Heart left ventricle (tissue), 16 donors: ENCODE results near the gene MED27. TPM values are rescaled to one million over a fixed set of nuclear protein-coding genes. Genes with fewer than 3 reads are reported as not detected.
A peak's percentile ranks its signal among the peaks of the same experiment; 100 is the strongest.

Experiments used
- ATAC-seq, 4 donors: fragments of 200-7000 bp; cut with Tn5 transposase; one replicate each; pipeline ENCODE4 v1.9.1; 2020 to 2022; ENCODE audit warnings: moderate library complexity in 4 of 4, mild to moderate bottlenecking in 3 of 4, moderate number of reproducible peaks in 1 of 4
- DNase-seq, 5 donors: peaks; one replicate each; pipeline ENCODE4 v3.0.0-alpha.2; 2020
- H3K27ac ChIP-seq, 12 donors: fragments of 200-600 bp; sonication (generic) in 4 of 12; one replicate each; pipeline versions ENCODE4 v1.5.0 to v1.8.0; 2016 to 2022; ENCODE audit warnings: mild to moderate bottlenecking in 2 of 12
- H3K27me3 ChIP-seq, 9 donors: fragments of 200-600 bp; sonication (generic) in 2 of 9; one replicate each; pipeline versions ENCODE4 v1.5.1 to v1.8.0; 2016 to 2022; ENCODE audit warnings: mild to moderate bottlenecking in 3 of 9
- H3K36me3 ChIP-seq, 9 donors: fragments of 200-600 bp; sonication (generic) in 2 of 9; one replicate each; pipeline versions ENCODE4 v1.5.0 to v1.8.0; 2018 to 2022; ENCODE audit warnings: mild to moderate bottlenecking in 2 of 9
- H3K4me1 ChIP-seq, 12 donors: fragments of 200-600 bp; sonication (generic) in 4 of 12; one replicate each; pipeline versions ENCODE4 v1.5.0 to v1.8.0; 2016 to 2022; ENCODE audit warnings: mild to moderate bottlenecking in 3 of 12
- H3K4me3 ChIP-seq, 12 donors: fragments of 200-600 bp; sonication (generic) in 4 of 12; one replicate each; pipeline versions ENCODE4 v1.5.0 to v1.8.0; 2017 to 2022; ENCODE audit warnings: mild to moderate bottlenecking in 9 of 12, moderate library complexity in 4 of 12
- H3K9me3 ChIP-seq, 12 donors: fragments of 200-600 bp; sonication (generic) in 4 of 12; one replicate each; pipeline versions ENCODE4 v1.5.0 to v1.8.0; 2016 to 2022; ENCODE audit warnings: mild to moderate bottlenecking in 1 of 12
- POLR2A ChIP-seq, 2 donors: fragments of 450-650 bp; IDR thresholded peaks; one replicate each; pipeline ENCODE4 v1.6.1; 2017; ENCODE audit warnings: antibody characterized with exemption in 2 of 2, mild to moderate bottlenecking in 2 of 2, moderate library complexity in 2 of 2
- WGBS, 4 donors: extraction: QIAGEN DNeasy Blood & Tissue Kit in 2 of 4; methylation state at CpG; one replicate each; pipeline versions ENCODE4 v1.1.5 to v1.1.7; 2013 to 2018; 5-methylcytosine and 5-hydroxymethylcytosine counted together
- intact Hi-C, 10 donors: fragments of 100-400 bp; cut with DNase I; formaldehyde crosslinking; loops; one replicate each; pipeline versions ENCODE4 v1.11.1 to v1.14.2; 2022
- polyA plus RNA-seq, 2 donors: library from polyadenylated mRNA; stranded (reverse); fragments of 200-250 nt; gene quantifications; one replicate each; pipeline ENCODE4 v1.2.3, GENCODE V29; 2013
- total RNA-seq, 9 donors: library from RNA; depleted of rRNA in 2 of 9; stranded (reverse); fragments of >200 nt in 2 of 9; fragmentation: NEBNext Ultra II Directional in 3 of 9; extraction: Animal tissue kit (Norgen Biotek cat#: 25700) in 3 of 9; gene quantifications; one replicate each; pipeline versions ENCODE4 v1.1.0 to v1.2.4, GENCODE V29; 2016 to 2023
- TF ChIP-seq, protein P1 (sequence below), 12 donors: fragments of 200-600 bp; sonication (generic) in 4 of 12; IDR thresholded peaks; one replicate each; pipeline versions ENCODE4 v1.5.0 to v1.8.0; 2018 to 2022; ENCODE audit warnings: antibody characterized with exemption in 12 of 12, mild to moderate bottlenecking in 5 of 12
- donor health status: ischemic (EF 13 %, LVEDD 7.1; RV severe dilation, severe dysfunction).
- donor health status: healthy with polysubstance abuse.
- donor health status: DM: no; HTN: yes; CAD: no.
- donor health status: DM: no; HTN: no; CAD: no.
- donor health status: ischemic (EF 25% LVEDD 6.9; RV normal size, moderate dysfunction).
- donor health status: ischemic (EF 25% LVEDD 5.7; RV mildly dilated, moderate dysfunction).
- donor health status: healthy.
- donor health status: DM: yes; HTN: yes; CAD: no.
- donor health status: ischemic (EF 35%, LVEDD 5.7; RV mildly dilated, moderate dysfunction).
- donor health status: nonischemic (EF 11% LVEDD 7.7; RV severe dilation, severe dysfunction).
- donor health status: DM: yes; HTN: yes; CAD: no.
- donor health status: PGD.
- donor health status: ischemic (EF 29% LVEDD 5.4; RV normal size, mild dysfunction).
- donor health status: nonischemic (EF 23%, LVEDD 6.1; RV moderate dilation, normal function).

MED27 gene
- total and polyA plus RNA-seq, 11 donors: 14.3 to 23.0 (median 15.6) TPM

DNA sequence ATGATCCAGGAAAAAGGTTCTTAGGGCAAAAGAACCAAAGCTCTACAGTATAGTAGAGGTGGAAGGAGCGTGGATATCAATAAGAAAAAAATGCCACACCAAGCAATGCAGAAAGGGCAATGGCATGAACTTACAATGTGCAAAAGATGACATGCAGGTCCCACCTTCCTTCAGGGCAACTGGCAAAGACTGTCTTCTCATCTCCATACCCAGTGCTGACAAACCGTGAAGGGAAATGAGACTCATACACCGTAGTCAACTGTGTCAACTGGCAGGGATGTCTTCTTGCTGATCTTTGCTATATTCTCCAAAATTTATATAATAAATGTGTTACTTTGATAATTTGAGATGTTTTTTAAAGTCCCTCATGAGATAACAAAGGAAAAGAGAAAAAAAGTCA lies 36.0 kb downstream of the MED27 start:
- ATAC-seq: no peak
- WGBS, 4 donors: 94 to 99% (median 97%) methylated on average over 3 of the region's 3 CpGs
- intact Hi-C loops: no loop called here

DNA sequence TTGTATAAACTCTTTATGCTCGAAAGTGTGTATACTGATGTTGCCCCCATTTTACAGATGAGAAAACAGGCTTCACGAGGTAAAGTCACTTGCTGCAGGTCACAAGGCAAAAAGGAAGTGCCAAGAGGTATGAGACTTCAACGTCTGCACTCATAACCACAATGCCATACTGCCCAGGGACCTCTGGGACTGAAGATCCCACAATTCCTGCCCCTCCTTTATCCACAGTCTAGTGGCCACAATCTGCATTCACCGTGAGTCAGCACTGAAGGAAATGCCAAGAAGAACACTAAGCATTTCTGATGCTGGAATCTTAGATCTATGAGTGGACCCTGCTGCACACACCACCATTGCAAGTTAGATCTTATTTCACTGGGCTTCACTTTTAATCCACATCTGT lies 37.3 kb downstream of the MED27 start:
- DNase-seq (no peak), ATAC-seq (peak in 1 of 4 donors; percentile 26)
- TF ChIP-seq, protein P1, sequence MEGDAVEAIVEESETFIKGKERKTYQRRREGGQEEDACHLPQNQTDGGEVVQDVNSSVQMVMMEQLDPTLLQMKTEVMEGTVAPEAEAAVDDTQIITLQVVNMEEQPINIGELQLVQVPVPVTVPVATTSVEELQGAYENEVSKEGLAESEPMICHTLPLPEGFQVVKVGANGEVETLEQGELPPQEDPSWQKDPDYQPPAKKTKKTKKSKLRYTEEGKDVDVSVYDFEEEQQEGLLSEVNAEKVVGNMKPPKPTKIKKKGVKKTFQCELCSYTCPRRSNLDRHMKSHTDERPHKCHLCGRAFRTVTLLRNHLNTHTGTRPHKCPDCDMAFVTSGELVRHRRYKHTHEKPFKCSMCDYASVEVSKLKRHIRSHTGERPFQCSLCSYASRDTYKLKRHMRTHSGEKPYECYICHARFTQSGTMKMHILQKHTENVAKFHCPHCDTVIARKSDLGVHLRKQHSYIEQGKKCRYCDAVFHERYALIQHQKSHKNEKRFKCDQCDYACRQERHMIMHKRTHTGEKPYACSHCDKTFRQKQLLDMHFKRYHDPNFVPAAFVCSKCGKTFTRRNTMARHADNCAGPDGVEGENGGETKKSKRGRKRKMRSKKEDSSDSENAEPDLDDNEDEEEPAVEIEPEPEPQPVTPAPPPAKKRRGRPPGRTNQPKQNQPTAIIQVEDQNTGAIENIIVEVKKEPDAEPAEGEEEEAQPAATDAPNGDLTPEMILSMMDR (IDR thresholded peaks at IDR 0.05): no peak
- no peak for TF ChIP-seq POLR2A (IDR thresholded peaks at IDR 0.05)
- no peaks in the 10 kb centered on the region for H3K9me3 ChIP-seq
- no peak overlapping the region for H3K27ac ChIP-seq
- 79 to 84% (median 81%) methylated on average over 4 of the region's 4 CpGs for WGBS, 4 donors
- no peaks in the 10 kb centered on the region for H3K36me3 ChIP-seq
- no peaks in the 10 kb centered on the region for H3K27me3 ChIP-seq
- H3K4me1 ChIP-seq: peaks cover 0 to 13% (median 3%) of the 10 kb centered on the region in 12 donors
- intact Hi-C loops: no loop called here
- no peak overlapping the region for H3K4me3 ChIP-seq

More for the DNA sequence above, 36.0 kb downstream of the MED27 start:
- peaks cover 0 to 14% (median 3%) of the 10 kb centered on the region in 12 donors for H3K4me1 ChIP-seq
- no peaks in the 10 kb centered on the region for H3K27me3 ChIP-seq
- no peak overlapping the region for H3K27ac ChIP-seq
- TF ChIP-seq POLR2A (IDR thresholded peaks at IDR 0.05): no peak
- TF ChIP-seq, protein P1 (IDR thresholded peaks at IDR 0.05): no peak
- no peak for DNase-seq
- no peak overlapping the region for H3K4me3 ChIP-seq
- no peaks in the 10 kb centered on the region for H3K36me3 ChIP-seq
- H3K9me3 ChIP-seq: no peaks in the 10 kb centered on the region

DNA sequence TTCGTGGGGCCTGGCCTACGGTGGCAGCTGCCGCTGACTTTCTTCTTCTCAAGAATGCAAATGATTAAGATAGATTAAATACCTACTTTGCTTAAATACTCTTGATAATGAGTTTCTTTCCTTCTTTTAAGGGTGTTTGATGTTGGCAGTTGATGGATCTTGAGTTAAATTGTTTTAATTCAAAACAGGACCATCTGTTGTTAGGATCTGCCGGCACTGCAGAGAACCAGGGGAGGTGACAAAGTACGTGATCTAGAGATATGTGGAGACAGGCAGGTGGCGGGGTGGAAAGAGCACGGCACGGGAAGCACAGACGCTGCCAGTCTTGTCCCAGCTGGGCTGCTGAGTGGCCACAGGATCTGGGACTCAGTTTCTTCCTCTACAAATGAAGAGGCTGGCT lies 37.9 kb downstream of the MED27 start:
- intact Hi-C loops: no loop called here
- DNase-seq (no peak), ATAC-seq (no peak)
- Histone ChIP-seq H3K27me3 (no peaks in the 10 kb centered on the region), H3K9me3 (no peaks in the 10 kb centered on the region), H3K36me3 (no peaks in the 10 kb centered on the region), H3K27ac (no peak overlapping the region), H3K4me3 (no peak overlapping the region), H3K4me1 (peaks cover 0 to 17% (median 3%) of the 10 kb centered on the region in 12 donors)
- TF ChIP-seq, protein P1 (IDR thresholded peaks at IDR 0.05): no peak
- no peak for TF ChIP-seq POLR2A (IDR thresholded peaks at IDR 0.05)
- 89 to 94% (median 92%) methylated on average over 9 of the region's 9 CpGs for WGBS, 4 donors

DNA sequence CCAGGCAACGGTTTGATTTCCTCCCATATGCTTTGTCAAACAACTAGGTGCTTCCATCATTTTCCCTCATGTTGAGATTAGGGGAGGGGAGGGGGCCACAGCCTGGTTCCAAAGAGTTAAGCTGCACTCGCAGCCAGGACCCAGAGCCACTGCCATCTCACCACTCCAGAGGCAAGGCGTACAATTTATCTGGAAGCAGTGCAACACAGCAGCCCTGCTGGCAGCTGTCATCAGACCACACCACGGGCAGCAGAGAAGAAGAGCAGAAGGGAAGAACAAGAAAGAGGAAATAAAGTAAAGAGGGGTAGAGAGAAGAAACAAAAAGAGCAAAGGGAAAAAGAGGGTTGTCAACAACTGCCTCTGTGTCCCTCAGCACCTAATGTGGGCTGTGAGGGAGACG lies 38.9 kb downstream of the MED27 start:
- H3K4me3 ChIP-seq: no peak overlapping the region
- H3K36me3 ChIP-seq: no peaks in the 10 kb centered on the region
- no peak overlapping the region for H3K27ac ChIP-seq
- ATAC-seq: peak in 3 of 4 donors; percentile 31 to 61 (median 56)
- H3K4me1 ChIP-seq: peaks cover 0 to 18% (median 3%) of the 10 kb centered on the region in 12 donors
- no peak for TF ChIP-seq POLR2A (IDR thresholded peaks at IDR 0.05)
- TF ChIP-seq, protein P1 (IDR thresholded peaks at IDR 0.05): no peak
- intact Hi-C loops: no loop called here
- DNase-seq: no peak
- no peaks in the 10 kb centered on the region for H3K27me3 ChIP-seq
- H3K9me3 ChIP-seq: no peaks in the 10 kb centered on the region
- WGBS, 4 donors: 48 to 55% (median 53%) methylated on average over 5 of the region's 5 CpGs
